Right lobe of liver (tissue), 6 donors: ENCODE results near the gene CEP57L1. TPM values are rescaled to one million over a fixed set of nuclear protein-coding genes. Genes with fewer than 3 reads are reported as not detected.

ENCODE experiments used
- ATAC-seq, 4 donors: fragments of 200-7000 bp; cut with Tn5 transposase; one replicate each; pipeline ENCODE4 v1.9.1; 2020; ENCODE audit warnings: mild to moderate bottlenecking in 4 of 4, moderate library complexity in 4 of 4
- DNase-seq, 3 donors: peaks; one replicate each; pipeline ENCODE4 v3.0.0-alpha.2; 2020
- H3K27ac ChIP-seq, 3 donors: fragments of 200-600 bp; one replicate each; pipeline ENCODE4 v1.8.0; 2022
- H3K27me3 ChIP-seq, 2 donors: fragments of 200-600 bp; one replicate each; pipeline ENCODE4 v1.8.0; 2022
- H3K36me3 ChIP-seq, 4 donors: fragments of 200-600 bp; sonication (generic) in 1 of 4; one replicate each; pipeline versions ENCODE4 v1.5.1 to v1.8.0; 2017 to 2022; ENCODE audit warnings: control low read depth in 1 of 4
- H3K4me1 ChIP-seq, 4 donors: fragments of 200-600 bp; sonication (generic) in 1 of 4; one replicate each; pipeline versions ENCODE4 v1.5.1 to v1.8.0; 2017 to 2022; ENCODE audit warnings: control low read depth in 1 of 4
- H3K4me3 ChIP-seq, 3 donors: fragments of 200-600 bp; one replicate each; pipeline ENCODE4 v1.8.0; 2022
- H3K9me3 ChIP-seq, 4 donors: fragments of 200-600 bp; sonication (generic) in 1 of 4; one replicate each; pipeline versions ENCODE4 v1.5.1 to v1.8.0; 2017 to 2022; ENCODE audit warnings: control low read depth in 1 of 4
- CTCF ChIP-seq, 4 donors: fragments of 200-600 bp in 3 of 4; fragments of 450-650 bp in 1 of 4; IDR thresholded peaks; one replicate each; pipeline versions ENCODE4 v1.5.1 to v1.8.0; 2016 to 2022; ENCODE audit warnings: antibody characterized with exemption in 4 of 4, mild to moderate bottlenecking in 2 of 4
- POLR2A ChIP-seq: fragments of 450-650 bp; IDR thresholded peaks from one replicate; pipeline ENCODE4 v1.6.1; 2017; ENCODE audit warnings: antibody characterized with exemption, mild to moderate bottlenecking
- WGBS: methylation state at CpG from one replicate; pipeline ENCODE4 v1.1.6; 2018; ENCODE audit warnings: low coverage, low lambda C conversion rate; ENCODE audit not compliant: insufficient coverage; ENCODE audit errors: missing lambda C conversion rate; 5-methylcytosine and 5-hydroxymethylcytosine counted together
- intact Hi-C, 2 donors: fragments of 100-400 bp; cut with DNase I; formaldehyde crosslinking; loops; one replicate each; pipeline versions ENCODE4 v1.11.2 to v1.14.1; 2022
- total RNA-seq, 6 experiments: library from RNA; depleted of rRNA in 2 of 6; stranded (reverse); fragments of >200 nt in 2 of 6; fragmentation: NEBNext Ultra II Directional in 3 of 6; extraction: Animal tissue kit (Norgen Biotek cat#: 25700) in 3 of 6; gene quantifications; one replicate each; pipeline versions ENCODE4 v1.1.0 to v1.2.4, GENCODE V29; 2016 to 2023
- donor health status: DM: no; HTN: yes; CAD: no.
- donor health status: DM: no; HTN: no; CAD: no.
- donor health status: DM: no; HTN: no; CAD: no.
- donor health status: DM: no; HTN: yes; CAD: no.
- donor health status: DM: no; HTN: yes; CAD: no.

The CEP57L1 gene
- total RNA-seq, 6 experiments from 2014 or later, result 6.3 to 9.5 (median 7.6) TPM

- H3K27me3 ChIP-seq, result no peaks in the 10 kb centered on the region
- no peaks in the 10 kb centered on the region for H3K36me3 ChIP-seq
- DNase-seq (no peak), ATAC-seq (no peak)
- H3K4me1 ChIP-seq, result no peaks in the 10 kb centered on the region
- intact Hi-C loops, result no loop called here
- no peak overlapping the region for H3K4me3 ChIP-seq
- H3K27ac ChIP-seq, result no peak overlapping the region
- no peaks in the 10 kb centered on the region for H3K9me3 ChIP-seq
- 94% methylated on average over 1 of the region's 1 CpG for WGBS
- no peak for TF ChIP-seq POLR2A
- no peak for TF ChIP-seq CTCF (IDR thresholded peaks at IDR 0.05)
Measured at GRCh38 chr6:109153752-109154151, 58.4 kb downstream of the CEP57L1 start.

DNA sequence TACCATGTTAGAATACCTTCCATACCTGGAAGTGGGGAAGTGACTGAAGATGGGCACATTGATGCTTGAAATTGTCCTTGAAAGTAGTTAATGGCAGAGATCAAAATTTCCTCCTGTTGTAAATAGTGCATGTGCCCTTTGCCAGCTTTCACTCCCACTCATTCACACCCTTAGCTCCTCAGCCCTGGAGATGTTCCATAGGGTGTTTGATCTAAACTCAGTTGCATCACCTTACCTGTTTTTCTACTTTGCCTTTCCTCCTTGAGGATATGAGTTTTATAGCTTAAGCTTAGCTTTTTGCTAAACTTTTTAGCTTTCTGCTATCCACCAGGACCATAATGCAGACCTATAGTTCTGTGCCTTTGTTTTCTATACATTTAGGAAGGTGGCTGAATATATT, 69.0 kb downstream of the CEP57L1 start:
- Histone ChIP-seq H3K4me1 (no peaks in the 10 kb centered on the region), H3K36me3 (peaks cover 0 to 3% (median 0%) of the 10 kb centered on the region in 4 donors), H3K27ac (no peak overlapping the region), H3K27me3 (no peaks in the 10 kb centered on the region), H3K9me3 (no peaks in the 10 kb centered on the region), H3K4me3 (no peak overlapping the region)
- DNase-seq (no peak), ATAC-seq (no peak)
- intact Hi-C loops, result no loop called here
- no peak for TF ChIP-seq CTCF (IDR thresholded peaks at IDR 0.05)
- no peak for TF ChIP-seq POLR2A

GRCh38 chr6:109165392-109165974, 70.2 kb downstream of the CEP57L1 start:
- Histone ChIP-seq H3K4me3 (no peak overlapping the region), H3K9me3 (no peaks in the 10 kb centered on the region), H3K4me1 (no peaks in the 10 kb centered on the region), H3K27ac (no peak overlapping the region), H3K27me3 (no peaks in the 10 kb centered on the region), H3K36me3 (peaks cover 0 to 3% (median 0%) of the 10 kb centered on the region in 4 donors)
- no peak for DNase-seq
- peak in 1 of 4 donors; percentile 26 for ATAC-seq
- WGBS, result 75% methylated on average over 1 of the region's 1 CpG
- intact Hi-C loops, result no loop called here
- TF ChIP-seq POLR2A, result no peak
- no peak for TF ChIP-seq CTCF (IDR thresholded peaks at IDR 0.05)

DNA sequence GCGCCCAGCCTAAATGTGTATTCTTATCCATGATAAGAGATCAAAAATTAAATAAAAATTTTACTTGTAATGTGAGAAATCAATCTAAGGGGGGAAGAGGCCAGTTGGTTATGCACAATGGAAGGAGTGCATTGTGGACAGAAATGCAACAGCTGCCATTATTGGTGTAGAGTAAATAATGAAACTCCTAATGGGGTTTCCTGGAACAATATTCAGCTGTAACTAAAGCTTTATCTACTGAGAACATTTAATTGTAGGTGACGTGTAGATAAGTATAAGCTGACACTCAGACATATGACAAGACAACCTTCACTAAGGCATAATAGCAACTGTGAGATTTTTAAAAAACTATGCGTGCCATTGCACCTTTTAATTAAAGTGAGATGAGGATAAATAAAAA, 71.4 kb downstream of the CEP57L1 start:
- H3K27me3 ChIP-seq, result no peaks in the 10 kb centered on the region
- no peak for TF ChIP-seq POLR2A
- no peak for TF ChIP-seq CTCF (IDR thresholded peaks at IDR 0.05)
- no peak for ATAC-seq
- H3K27ac ChIP-seq, result no peak overlapping the region
- WGBS, result 92% methylated on average over 3 of the region's 3 CpGs
- intact Hi-C loops, result no loop called here
- no peak for DNase-seq
- H3K4me3 ChIP-seq, result no peak overlapping the region
- no peaks in the 10 kb centered on the region for H3K36me3 ChIP-seq
- no peaks in the 10 kb centered on the region for H3K4me1 ChIP-seq
- H3K9me3 ChIP-seq, result no peaks in the 10 kb centered on the region

DNA sequence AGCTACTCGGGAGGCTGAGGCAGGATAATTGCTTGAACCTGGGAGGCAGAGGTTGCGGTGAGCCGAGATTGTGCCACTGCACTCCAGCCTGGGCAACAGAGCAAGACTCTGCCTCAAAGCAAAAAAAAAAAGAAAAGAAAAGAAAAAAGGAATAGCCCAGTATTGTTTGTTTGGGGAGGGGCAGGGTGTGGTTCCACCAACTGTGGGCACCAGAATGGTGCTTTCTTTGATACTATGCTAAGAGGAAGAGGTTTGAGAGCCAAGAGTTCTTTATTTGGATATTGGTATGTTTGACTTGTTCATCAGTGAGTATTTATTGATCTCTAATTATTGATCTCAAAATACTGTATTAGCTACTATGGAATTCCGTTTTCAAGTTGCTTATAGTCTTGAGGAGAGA, 72.3 kb downstream of the CEP57L1 start:
- 93% methylated on average over 4 of the region's 4 CpGs for WGBS
- no peak for ATAC-seq
- no peak for DNase-seq
- no peaks in the 10 kb centered on the region for H3K36me3 ChIP-seq
- no peak overlapping the region for H3K4me3 ChIP-seq
- no peaks in the 10 kb centered on the region for H3K9me3 ChIP-seq
- no peak overlapping the region for H3K27ac ChIP-seq
- H3K27me3 ChIP-seq, result no peaks in the 10 kb centered on the region
- intact Hi-C loops, result no loop called here
- TF ChIP-seq POLR2A (no peak), CTCF (IDR thresholded peaks at IDR 0.05) (no peak)
- no peaks in the 10 kb centered on the region for H3K4me1 ChIP-seq
